Activated naive CD8-positive, alpha-beta T cell treated with anti-CD3 and anti-CD28 coated beads, Interleukin-2, amount 50 U/mL, for 24 hours (primary cell): Measurements from ENCODE around the gene PBRM1.
A peak's percentile ranks its signal among the peaks of the same experiment; 100 is the strongest.

Experiments
- ATAC-seq: fragments of 150-1000 bp; cut with Tn5 transposase; one replicate; pipeline ENCODE4 v1.10.0; 2021
- DNase-seq: peaks from one replicate; pipeline ENCODE4 v3.0.0; 2021
- H3K27ac Mint-ChIP-seq: one replicate; pipeline ENCODE4 v1.8.0; 2021; ENCODE audit warnings: mild to moderate bottlenecking, mixed read lengths
- H3K27me3 Mint-ChIP-seq: one replicate; pipeline ENCODE4 v1.8.0; 2021; ENCODE audit warnings: mixed read lengths
- H3K36me3 Mint-ChIP-seq: one replicate; pipeline ENCODE4 v1.8.0; 2021; ENCODE audit warnings: low read depth, mixed read lengths
- H3K4me1 Mint-ChIP-seq: one replicate; pipeline ENCODE4 v1.8.0; 2021; ENCODE audit warnings: mixed read lengths
- H3K4me3 Mint-ChIP-seq: one replicate; pipeline ENCODE4 v1.8.0; 2021; ENCODE audit warnings: mild to moderate bottlenecking, moderate library complexity, mixed read lengths
- H3K9me3 Mint-ChIP-seq: one replicate; pipeline ENCODE4 v1.8.0; 2021; ENCODE audit warnings: mixed read lengths

PBRM1 gene

GRCh38 chr3:52712291-52713212, 26.8 kb upstream of the PBRM1 start:
- H3K36me3 Mint-ChIP-seq: peaks cover 22% of the 10 kb centered on the region
- H3K9me3 Mint-ChIP-seq: no peaks in the 10 kb centered on the region
- H3K27ac Mint-ChIP-seq: no peak overlapping the region
- H3K4me3 Mint-ChIP-seq: no peak overlapping the region
- H3K27me3 Mint-ChIP-seq: no peaks in the 10 kb centered on the region
- DNase-seq (no peak), ATAC-seq (no peak)
- peaks cover 13% of the 10 kb centered on the region for H3K4me1 Mint-ChIP-seq

GRCh38 chr3:52710512-52710911, 24.8 kb upstream of the PBRM1 start:
- Mint-ChIP-seq H3K4me3 (no peak overlapping the region), H3K4me1 (peaks cover 20% of the 10 kb centered on the region), H3K36me3 (peaks cover 25% of the 10 kb centered on the region), H3K9me3 (no peaks in the 10 kb centered on the region), H3K27me3 (no peaks in the 10 kb centered on the region), H3K27ac (no peak overlapping the region)
- ATAC-seq (no peak), DNase-seq (no peak)

GRCh38 chr3:52707585-52707984, 21.9 kb upstream of the PBRM1 start:
- no peaks in the 10 kb centered on the region for H3K27me3 Mint-ChIP-seq
- H3K4me1 Mint-ChIP-seq: peaks cover 37% of the 10 kb centered on the region
- DNase-seq (no peak), ATAC-seq (no peak)
- no peaks in the 10 kb centered on the region for H3K9me3 Mint-ChIP-seq
- peaks cover 23% of the 10 kb centered on the region for H3K36me3 Mint-ChIP-seq
- H3K27ac Mint-ChIP-seq: peak overlapping the region; percentile 68
- H3K4me3 Mint-ChIP-seq: peak overlapping the region; percentile 94

GRCh38 chr3:52705688-52706686, 20.3 kb upstream of the PBRM1 start, which contains the start of the genes GLT8D1 and SPCS1:
Gene GLT8D1 (minus strand): TSS chr3:52705791. CDS start chr3:52700460, 5,331 bp downstream.
Gene SPCS1 (plus strand): TSS chr3:52706106. CDS start chr3:52706247, 141 bp downstream.
- Mint-ChIP-seq H3K4me1 (peaks cover 37% of the 10 kb centered on the region), H3K27ac (peak within 1 kb of the TSS; percentile 90), H3K9me3 (no peaks in the 10 kb centered on the region), H3K36me3 (peaks cover 19% of the 10 kb centered on the region), H3K27me3 (no peaks in the 10 kb centered on the region), H3K4me3 (peak within 1 kb of the TSS; percentile 94)
- ATAC-seq (peak; percentile 94), DNase-seq (peak; percentile 87)

GRCh38 chr3:52705438-52705687, 19.6 kb upstream of the PBRM1 start:
- ATAC-seq (no peak), DNase-seq (no peak)
- H3K9me3 Mint-ChIP-seq: no peaks in the 10 kb centered on the region

GRCh38 chr3:52704611-52705437, 19.1 kb upstream of the PBRM1 start:
- Mint-ChIP-seq H3K4me1 (peaks cover 37% of the 10 kb centered on the region), H3K4me3 (peak overlapping the region; percentile 94), H3K9me3 (no peaks in the 10 kb centered on the region), H3K27ac (peak overlapping the region; percentile 90), H3K27me3 (no peaks in the 10 kb centered on the region), H3K36me3 (peaks cover 23% of the 10 kb centered on the region)
- peak; percentile 39 for DNase-seq
- ATAC-seq: peak; percentile 27

More at GRCh38 chr3:52705438-52705687, 19.6 kb upstream of the PBRM1 start:
- peaks cover 37% of the 10 kb centered on the region for H3K4me1 Mint-ChIP-seq
- H3K27ac Mint-ChIP-seq: peak overlapping the region; percentile 90
- H3K27me3 Mint-ChIP-seq: no peaks in the 10 kb centered on the region
- H3K4me3 Mint-ChIP-seq: peak overlapping the region; percentile 94
- peaks cover 19% of the 10 kb centered on the region for H3K36me3 Mint-ChIP-seq

GRCh38 chr3:52703341-52703740, 17.6 kb upstream of the PBRM1 start:
- Mint-ChIP-seq H3K4me1 (peaks cover 32% of the 10 kb centered on the region), H3K27ac (no peak overlapping the region), H3K27me3 (no peaks in the 10 kb centered on the region), H3K9me3 (no peaks in the 10 kb centered on the region), H3K36me3 (peaks cover 16% of the 10 kb centered on the region), H3K4me3 (peak overlapping the region; percentile 94)
- no peak for DNase-seq
- no peak for ATAC-seq

- Mint-ChIP-seq H3K36me3 (peaks cover 49% of the 10 kb centered on the region), H3K4me1 (peaks cover 29% of the 10 kb centered on the region), H3K27me3 (no peaks in the 10 kb centered on the region), H3K27ac (peak overlapping the region; percentile 49), H3K4me3 (no peak overlapping the region), H3K9me3 (no peaks in the 10 kb centered on the region)
- no peak for DNase-seq
- no peak for ATAC-seq
These were observed 11.9 kb upstream of the PBRM1 start for GRCh38 chr3:52697632-52697965.

- no peak for ATAC-seq
- peaks cover 54% of the 10 kb centered on the region for H3K36me3 Mint-ChIP-seq
- H3K27me3 Mint-ChIP-seq: no peaks in the 10 kb centered on the region
- no peaks in the 10 kb centered on the region for H3K9me3 Mint-ChIP-seq
- H3K4me3 Mint-ChIP-seq: no peak overlapping the region
- no peak for DNase-seq
- H3K27ac Mint-ChIP-seq: peak overlapping the region; percentile 49
- peaks cover 29% of the 10 kb centered on the region for H3K4me1 Mint-ChIP-seq
These were observed 11.3 kb upstream of the PBRM1 start for GRCh38 chr3:52696830-52697631.

- H3K4me1 Mint-ChIP-seq: peaks cover 35% of the 10 kb centered on the region
- DNase-seq (no peak), ATAC-seq (no peak)
- no peaks in the 10 kb centered on the region for H3K27me3 Mint-ChIP-seq
- H3K4me3 Mint-ChIP-seq: no peak overlapping the region
- H3K9me3 Mint-ChIP-seq: no peaks in the 10 kb centered on the region
- H3K27ac Mint-ChIP-seq: no peak overlapping the region
- peaks cover 63% of the 10 kb centered on the region for H3K36me3 Mint-ChIP-seq
These were observed 10.3 kb upstream of the PBRM1 start for GRCh38 chr3:52695798-52696671.

GRCh38 chr3:52694528-52695189, 8.9 kb upstream of the PBRM1 start:
- peak overlapping the region; percentile 63 for H3K27ac Mint-ChIP-seq
- peaks cover 47% of the 10 kb centered on the region for H3K4me1 Mint-ChIP-seq
- no peak overlapping the region for H3K4me3 Mint-ChIP-seq
- H3K9me3 Mint-ChIP-seq: no peaks in the 10 kb centered on the region
- DNase-seq: no peak
- peak; percentile 66 for ATAC-seq
- H3K27me3 Mint-ChIP-seq: no peaks in the 10 kb centered on the region
- peaks cover 73% of the 10 kb centered on the region for H3K36me3 Mint-ChIP-seq

GRCh38 chr3:52693071-52693470, 7.4 kb upstream of the PBRM1 start:
- no peak for DNase-seq
- Mint-ChIP-seq H3K27ac (peak overlapping the region; percentile 77), H3K27me3 (no peaks in the 10 kb centered on the region), H3K4me3 (peak overlapping the region; percentile 38), H3K36me3 (peaks cover 87% of the 10 kb centered on the region), H3K4me1 (peaks cover 62% of the 10 kb centered on the region), H3K9me3 (no peaks in the 10 kb centered on the region)
- no peak for ATAC-seq
